Stimulated activated CD8-positive, alpha-beta memory T cell treated with anti-CD3 and anti-CD28 coated beads, Interleukin-4, amount 100 ng/mL, for 48 hours (primary cell): ENCODE measurements around the gene SLC22A12.
A peak's percentile ranks its signal among the peaks of the same experiment; 100 is the strongest.

ENCODE experiments used
- DNase-seq: peaks from one replicate; pipeline ENCODE4 v3.0.0-alpha.2; 2020

The SLC22A12 gene

DNA sequence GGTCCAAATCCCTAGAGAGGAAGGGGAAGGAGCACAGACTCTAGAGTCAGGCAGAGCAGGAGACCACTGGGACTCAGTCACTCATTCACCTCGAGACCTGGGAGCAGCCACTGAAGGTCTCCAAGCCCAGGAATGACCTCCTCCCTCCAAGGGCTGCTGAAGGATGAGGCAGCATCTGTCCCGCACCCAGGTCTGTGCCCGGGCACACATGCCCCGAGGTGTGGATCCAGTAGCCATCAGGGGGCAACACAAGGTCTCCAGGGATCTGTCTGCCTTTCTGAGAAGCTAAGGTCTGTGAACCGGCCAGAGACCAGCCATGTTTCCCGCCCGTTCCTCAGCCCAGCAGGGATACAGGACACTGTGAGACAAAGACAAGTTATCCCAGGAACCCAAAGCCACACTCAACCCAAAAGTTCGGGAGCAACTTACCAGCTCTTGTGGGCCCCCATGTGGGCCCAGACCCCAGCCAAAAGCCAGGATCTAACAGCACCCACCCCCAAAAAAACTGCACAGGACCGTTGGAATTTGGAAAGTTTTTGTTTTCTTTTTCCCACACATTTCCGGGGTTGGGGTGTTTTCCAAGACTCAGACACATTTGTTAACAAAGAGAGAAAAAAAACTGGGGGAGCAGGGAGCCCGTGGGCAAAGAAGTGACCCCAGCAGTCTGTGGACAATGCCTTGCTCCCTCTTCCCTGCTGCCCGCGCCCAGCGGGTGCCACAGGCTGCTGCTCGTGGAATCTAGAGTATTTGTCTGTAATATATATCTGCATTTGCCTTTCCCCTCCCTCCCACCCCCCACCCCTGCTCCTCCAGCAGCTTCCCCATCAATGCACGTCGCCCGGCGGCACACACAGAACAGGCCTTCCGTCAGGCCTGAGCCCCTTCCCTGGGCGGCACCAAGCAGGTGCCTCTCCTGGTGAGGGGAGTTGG, 14.9 kb downstream of the SLC22A12 start:
- DNase-seq = no peak

- no peak for DNase-seq
These were observed 15.9 kb downstream of the SLC22A12 start for GRCh38 chr11:64606796-64607380.

DNA sequence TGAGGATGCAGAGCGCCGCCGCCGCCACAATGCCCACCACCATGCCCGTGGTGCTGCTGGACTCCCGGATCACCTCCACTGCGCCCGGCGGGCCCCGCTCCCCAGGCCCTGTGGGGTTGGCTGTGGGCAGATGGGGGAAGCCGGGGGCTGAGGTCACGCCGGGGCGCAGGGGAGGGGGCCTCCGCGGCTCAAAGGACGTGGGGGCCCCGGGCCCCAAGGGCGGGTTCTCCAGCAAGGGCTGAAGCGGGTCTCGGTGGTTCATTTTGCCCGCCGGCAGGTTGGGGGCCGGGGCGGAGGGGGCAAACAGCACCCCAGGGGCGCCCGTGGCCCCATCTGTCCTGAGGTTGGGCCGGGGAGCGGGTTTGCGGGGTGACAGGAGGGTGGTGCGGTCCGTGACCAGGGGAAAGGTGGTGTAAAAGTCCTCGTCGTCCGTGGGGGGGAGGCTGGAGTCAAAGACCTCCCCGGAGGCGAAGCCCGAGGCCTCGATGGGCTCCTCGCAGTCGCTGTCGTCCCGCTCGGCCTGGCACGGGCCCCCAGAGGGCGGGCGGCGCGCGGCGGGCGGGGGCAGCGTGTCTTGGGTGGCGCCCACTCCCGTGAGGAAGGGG, 16.5 kb downstream of the SLC22A12 start:
- no peak for DNase-seq

DNA sequence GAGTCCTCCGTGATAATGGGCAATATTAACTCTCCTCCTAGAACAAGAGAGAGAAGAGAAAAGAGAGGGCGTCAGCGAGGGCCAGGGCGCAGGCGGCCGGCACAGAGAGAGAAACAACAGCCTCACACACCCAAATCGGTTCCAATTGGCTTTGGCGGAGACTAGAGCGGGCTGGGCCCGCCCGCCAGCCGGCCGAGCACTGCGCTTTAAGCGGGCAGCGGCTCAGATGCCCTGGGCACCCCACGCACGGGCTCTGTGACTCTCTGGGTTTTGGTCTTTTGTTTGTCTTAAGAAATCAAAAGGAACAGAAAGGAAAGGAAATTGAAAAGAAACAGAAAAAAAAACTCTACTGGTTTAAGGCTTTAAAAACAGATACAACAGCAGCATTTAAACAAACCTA, 17.0 kb downstream of the SLC22A12 start:
- DNase-seq = no peak

DNA sequence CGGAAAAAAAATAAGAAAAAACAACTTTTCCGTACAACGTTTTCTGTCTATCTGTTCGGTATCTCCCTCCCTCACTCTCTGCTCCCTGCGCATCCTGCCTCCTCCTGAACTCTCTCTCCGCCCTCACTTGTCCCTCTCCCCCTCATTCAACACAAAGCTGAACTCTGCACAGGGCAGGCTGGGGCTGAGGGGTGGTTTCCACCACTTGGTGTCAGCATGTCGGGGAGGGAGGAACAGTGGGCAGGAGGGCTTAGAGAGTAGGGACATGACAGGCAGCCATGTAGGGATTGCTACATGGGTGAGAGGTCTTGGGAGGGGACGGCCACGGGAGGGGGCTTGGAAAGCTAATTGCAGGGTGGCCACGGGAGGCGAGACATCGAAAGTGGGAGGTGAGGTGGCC, 17.6 kb downstream of the SLC22A12 start:
- no peak for DNase-seq

DNA sequence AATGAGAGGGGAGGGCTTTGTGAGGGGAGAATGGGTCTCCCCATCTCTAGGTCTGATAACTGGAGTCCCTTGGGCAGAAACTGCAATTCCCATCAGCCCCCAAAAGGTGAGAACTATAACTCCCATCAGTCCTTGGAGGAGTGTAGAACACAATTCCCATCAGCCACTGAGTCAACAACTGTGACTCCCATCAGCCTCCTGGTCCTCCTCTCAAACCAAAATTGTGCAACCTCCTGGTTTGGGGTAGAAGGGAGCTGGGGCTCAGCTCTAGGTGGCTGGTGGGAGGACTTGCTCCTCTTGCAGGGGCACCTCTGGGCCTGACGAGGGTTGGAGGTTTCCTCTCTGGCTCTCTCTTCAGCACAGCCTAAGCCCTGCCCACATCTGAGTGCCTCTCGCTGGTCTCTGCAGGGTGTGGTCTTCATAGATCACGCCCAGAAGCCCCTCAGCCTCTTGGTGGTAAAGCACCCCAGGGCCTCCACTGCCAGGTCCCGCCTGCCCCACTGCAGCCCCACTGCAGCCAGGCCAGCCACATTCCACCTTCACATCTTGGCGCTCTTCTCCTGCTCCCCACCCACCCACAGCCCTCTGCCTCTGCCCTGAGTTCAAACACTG, 18.5 kb downstream of the SLC22A12 start:
- no peak for DNase-seq

DNA sequence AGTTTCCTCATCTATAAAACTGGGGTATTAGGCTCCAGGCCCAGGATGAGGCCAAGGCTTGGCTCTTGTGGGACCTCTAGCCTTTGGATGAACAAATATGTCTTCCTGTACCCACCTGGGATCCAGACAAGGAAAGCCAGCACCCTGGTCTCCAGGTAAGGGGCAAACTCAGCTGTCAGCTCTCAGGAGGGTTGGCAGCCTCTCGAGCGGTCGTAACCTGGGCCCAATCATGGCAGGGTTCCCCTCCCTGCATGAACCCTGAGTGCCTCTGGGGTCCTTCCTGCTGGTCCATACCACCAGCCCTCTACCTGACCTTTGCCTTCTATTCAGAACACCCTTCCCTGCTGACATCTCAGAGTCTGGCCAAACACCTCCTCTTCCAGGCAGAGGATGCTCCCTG, 19.6 kb downstream of the SLC22A12 start:
- DNase-seq = no peak

DNA sequence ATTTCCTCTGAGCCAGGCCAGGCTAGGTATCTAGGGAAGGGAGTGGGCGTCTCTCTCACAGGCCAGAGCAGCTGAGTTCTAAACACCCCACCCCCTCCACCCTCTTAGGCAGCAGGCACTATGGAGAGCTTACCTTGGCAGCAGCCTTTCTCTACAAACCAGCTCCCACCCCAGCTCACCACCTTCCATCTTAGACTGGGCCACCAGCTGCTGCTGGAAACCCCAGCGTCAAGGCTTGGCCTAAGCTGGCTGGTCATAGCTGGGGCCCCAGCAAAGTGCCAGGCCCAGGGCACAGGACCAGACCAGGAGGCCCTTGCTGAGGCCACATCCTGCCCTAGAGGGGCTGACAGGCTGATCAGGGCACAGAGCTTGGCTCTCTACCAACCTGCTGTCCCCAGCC, 20.2 kb downstream of the SLC22A12 start:
- no peak for DNase-seq

DNA sequence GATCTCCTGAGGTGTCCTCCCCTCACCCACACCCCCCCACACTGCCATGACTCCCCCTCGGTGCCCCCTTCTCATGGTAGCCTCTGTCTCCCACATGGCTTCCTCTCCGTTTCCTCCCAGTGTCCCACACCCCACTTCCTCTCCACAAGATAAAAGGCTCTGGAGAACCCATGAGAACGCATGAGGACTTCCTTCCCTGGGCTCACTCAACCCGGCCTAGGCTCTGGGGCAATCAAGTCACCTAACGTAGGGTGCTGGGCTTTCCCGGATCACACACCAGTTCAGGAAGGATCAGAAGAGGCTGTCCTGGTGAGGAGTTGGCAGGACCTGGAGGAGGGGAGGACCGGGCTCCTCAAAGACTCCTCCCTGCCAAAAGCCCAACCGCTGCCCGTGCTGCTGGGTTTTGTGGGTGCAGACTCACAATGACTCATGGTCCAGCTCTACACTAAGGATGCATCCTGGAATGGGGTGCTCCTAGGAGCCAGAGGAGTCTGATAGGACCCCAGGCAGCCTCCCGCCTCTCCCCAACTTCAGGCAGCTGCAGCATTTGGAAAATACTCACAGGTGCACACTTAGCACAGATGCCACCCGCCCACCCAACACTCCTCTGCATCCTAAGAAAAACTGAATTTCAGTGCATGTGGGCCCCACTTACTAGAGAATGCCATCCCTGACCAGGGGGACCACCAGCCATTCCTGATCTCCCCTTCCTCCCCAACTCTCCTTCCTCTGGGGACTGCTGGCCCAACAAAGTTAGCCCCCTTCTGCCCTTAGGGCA, 21.0 kb downstream of the SLC22A12 start:
- no peak for DNase-seq

DNA sequence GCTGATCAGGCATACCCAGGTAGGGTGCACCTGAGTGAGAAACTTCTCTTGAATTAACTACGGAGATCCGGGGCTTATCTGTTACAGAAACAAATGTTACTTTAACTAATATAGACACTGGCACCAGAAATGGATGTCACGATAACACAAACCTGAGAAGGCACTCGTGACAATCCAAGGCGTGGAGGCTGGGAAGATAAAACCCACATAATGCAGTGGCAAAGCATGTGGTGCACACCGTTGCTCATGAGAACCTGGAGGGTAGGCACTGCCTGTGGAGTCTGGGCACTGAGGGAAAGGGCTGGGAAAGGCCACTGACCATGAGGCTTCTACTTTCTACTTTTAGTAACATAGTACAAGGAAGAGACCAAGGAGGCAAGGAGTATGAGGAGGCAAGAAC, 22.6 kb downstream of the SLC22A12 start:
- no peak for DNase-seq

- no peak for DNase-seq
These were observed 23.9 kb downstream of the SLC22A12 start for GRCh38 chr11:64614917-64615316.

DNA sequence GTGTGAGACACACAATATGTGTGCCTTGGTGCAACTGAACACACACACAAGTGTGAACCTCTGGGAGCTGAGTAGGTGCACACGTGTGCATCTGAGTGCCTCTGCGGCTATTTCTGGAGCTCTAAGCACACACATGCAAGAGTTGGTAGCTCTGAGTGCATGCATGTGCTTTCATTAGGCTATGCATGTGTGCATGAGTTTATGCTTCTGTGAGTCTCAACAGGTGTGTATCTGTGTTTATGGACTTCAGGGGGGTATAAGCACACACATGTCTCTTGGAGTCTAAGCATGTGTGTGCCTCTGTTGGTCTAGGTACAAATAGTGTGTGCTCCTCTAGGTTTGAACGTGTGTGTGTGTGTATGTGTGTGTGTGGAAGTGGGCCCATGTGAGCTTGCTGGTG, 25.8 kb downstream of the SLC22A12 start:
- DNase-seq = no peak

GRCh38 chr11:64619196-64619595, 28.2 kb downstream of the SLC22A12 start:
- DNase-seq = no peak

- DNase-seq = peak; percentile 30
These were observed 28.9 kb downstream of the SLC22A12 start for GRCh38 chr11:64619811-64620380.

DNA sequence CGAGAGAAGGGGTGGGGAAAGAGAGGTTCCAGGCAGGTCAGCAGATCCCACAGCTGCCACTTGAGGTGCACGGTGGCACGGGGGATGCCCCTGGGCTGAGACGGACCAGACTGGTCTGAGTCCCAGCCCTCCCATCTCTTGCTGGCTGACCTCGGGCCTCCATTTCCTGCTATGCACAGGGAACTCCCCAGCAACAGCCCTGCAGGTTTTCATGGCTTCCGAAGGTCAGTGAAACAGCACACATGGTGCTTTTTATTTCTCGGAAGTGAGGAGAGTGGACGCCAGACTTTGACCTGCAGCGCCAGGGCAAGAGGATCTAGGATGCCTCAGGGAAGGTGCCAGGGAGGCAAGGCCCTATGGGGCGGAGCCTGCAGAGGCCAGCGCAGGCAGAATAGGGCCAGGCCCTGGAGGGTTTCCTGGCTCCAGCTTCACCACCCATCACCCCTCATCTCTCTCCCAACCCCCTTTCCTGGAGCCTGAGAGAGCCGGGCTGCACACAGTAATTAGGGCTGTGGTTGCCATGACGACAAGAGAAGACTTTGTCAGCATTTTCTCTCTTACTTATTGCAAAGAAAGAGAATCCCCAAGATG, 29.5 kb downstream of the SLC22A12 start:
- no peak for DNase-seq

- no peak for DNase-seq
These were observed 30.4 kb downstream of the SLC22A12 start for GRCh38 chr11:64621283-64622019.

DNA sequence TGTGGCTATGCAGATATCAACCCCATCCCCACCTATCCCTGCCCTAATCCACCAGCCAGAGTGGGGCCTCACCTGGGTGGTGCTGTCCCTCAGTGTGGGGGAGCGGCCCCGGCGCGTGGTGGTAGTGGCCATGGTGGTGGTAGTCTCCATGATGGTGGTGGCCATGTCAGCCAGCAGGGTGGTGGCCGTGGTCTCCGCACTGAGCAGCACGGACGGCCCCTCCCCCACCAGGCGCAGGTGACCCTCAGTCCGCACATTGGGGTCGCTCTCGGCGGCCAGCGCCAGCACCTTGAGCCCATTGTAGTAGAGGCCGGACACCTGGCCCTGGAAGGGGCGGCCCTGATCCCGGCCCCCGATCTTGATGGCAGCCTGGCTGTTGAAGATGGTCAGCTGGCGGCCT, 31.7 kb downstream of the SLC22A12 start:
- no peak for DNase-seq

DNA sequence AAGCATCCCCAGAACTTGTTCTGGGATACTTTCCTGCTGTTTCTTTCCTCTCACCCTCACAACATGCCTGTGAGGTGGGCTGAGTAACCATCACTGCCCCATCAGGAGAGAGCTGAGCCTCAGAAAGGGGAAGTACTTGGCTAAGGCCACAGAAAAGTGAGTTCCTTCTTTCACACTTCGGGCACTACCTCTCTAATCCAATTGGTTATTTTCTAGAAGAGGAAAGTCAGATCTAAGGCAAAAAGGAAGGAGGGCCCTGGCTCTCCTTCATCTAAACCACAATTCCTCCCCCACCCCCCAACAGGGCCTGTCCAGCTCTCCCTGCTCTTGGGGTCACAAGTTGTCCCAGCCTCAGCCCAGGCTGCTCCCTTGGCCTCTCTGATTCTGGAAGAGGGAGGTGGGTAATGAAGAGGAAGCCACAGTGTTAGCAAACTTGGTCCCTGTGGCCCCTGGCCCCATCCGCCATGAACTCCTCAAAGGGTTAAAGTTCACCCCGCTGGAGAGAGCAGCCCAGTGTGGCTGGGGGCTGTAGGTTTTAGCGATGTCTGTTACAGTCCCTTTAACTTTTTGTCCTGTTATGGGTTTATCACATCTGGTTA, 34.0 kb downstream of the SLC22A12 start:
- no peak for DNase-seq

GRCh38 chr11:64626637-64627036, 35.6 kb downstream of the SLC22A12 start:
- no peak for DNase-seq

- DNase-seq = no peak
These were observed 36.4 kb downstream of the SLC22A12 start for GRCh38 chr11:64627371-64627770.

GRCh38 chr11:64628596-64628995, 37.6 kb downstream of the SLC22A12 start:
- no peak for DNase-seq
